OCI-LY1 (cell line): Measurements from ENCODE around the gene ALMS1.

ENCODE experiments used
- H2AFZ ChIP-seq: fragments of 200-600 bp; sonication (generic), shearing (Covaris generic); 2 replicates; pipeline ENCODE4 v1.6.0; 2014; ENCODE audit warnings: antibody characterized with exemption, mild to moderate bottlenecking, low read length
- H3F3A ChIP-seq: fragments of 200-600 bp; sonication (generic), shearing (Covaris generic); 2 replicates; pipeline ENCODE4 v1.6.0; 2014; ENCODE audit warnings: mild to moderate bottlenecking, antibody characterized with exemption, low read length, moderate library complexity; ENCODE audit not compliant: insufficient read depth
- H3K27ac ChIP-seq: fragments of 200-600 bp; sonication (generic); 2 replicates; pipeline ENCODE4 v1.5.1; 2014; ENCODE audit warnings: low read length, mixed run types, mild to moderate bottlenecking, low read depth; ENCODE audit not compliant: poor library complexity, severe bottlenecking
- H3K27me3 ChIP-seq: fragments of 200-600 bp; sonication (generic); 2 replicates; pipeline ENCODE4 v1.6.0; 2014; ENCODE audit warnings: antibody characterized with exemption, mild to moderate bottlenecking, low read length, moderate library complexity; ENCODE audit not compliant: insufficient read depth
- H3K36me3 ChIP-seq: fragments of 200-600 bp; sonication (generic); 2 replicates; pipeline ENCODE4 v1.6.1; 2014; ENCODE audit warnings: mild to moderate bottlenecking, antibody characterized with exemption, low read length, moderate library complexity, mixed read lengths; ENCODE audit not compliant: insufficient read depth
- H3K4me1 ChIP-seq: fragments of 200-600 bp; sonication (generic); 2 replicates; pipeline ENCODE4 v1.5.1; 2014; ENCODE audit warnings: mild to moderate bottlenecking, low read length, moderate library complexity; ENCODE audit not compliant: insufficient read depth, severe bottlenecking
- H3K4me2 ChIP-seq: fragments of 200-600 bp; sonication (generic), shearing (Covaris generic); 2 replicates; pipeline ENCODE4 v1.6.1; 2014; ENCODE audit warnings: low read length
- H3K4me3 ChIP-seq: fragments of 200-600 bp; sonication (generic); 2 replicates; pipeline ENCODE4 v1.5.1; 2014; ENCODE audit warnings: low read length, low read depth, mild to moderate bottlenecking, mixed read lengths; ENCODE audit not compliant: poor library complexity, severe bottlenecking
- H3K79me2 ChIP-seq: fragments of 200-600 bp; shearing (Covaris generic); 2 replicates; pipeline ENCODE4 v1.6.1; 2016; ENCODE audit warnings: mixed run types, low read length, mixed read lengths; ENCODE audit not compliant: insufficient read depth
- H3K9ac ChIP-seq: fragments of 200-600 bp; sonication (generic), shearing (Covaris generic); 2 replicates; pipeline ENCODE4 v1.6.1; 2014; ENCODE audit warnings: mild to moderate bottlenecking, low read length, mixed read lengths
- H3K9me2 ChIP-seq: fragments of 200-600 bp; sonication (generic), shearing (Covaris generic); 2 replicates; pipeline ENCODE4 v1.6.1; 2014; ENCODE audit warnings: low read depth, mild to moderate bottlenecking, low read length, mixed read lengths
- H3K9me3 ChIP-seq: fragments of 200-600 bp; shearing (Covaris generic); 2 replicates; pipeline ENCODE4 v1.6.1; 2014; ENCODE audit warnings: low read length, mixed read lengths
- H4K20me1 ChIP-seq: fragments of 200-600 bp; sonication (generic), shearing (Covaris generic); 2 replicates; pipeline ENCODE4 v1.6.0; 2016; ENCODE audit warnings: mild to moderate bottlenecking, low read length; ENCODE audit not compliant: insufficient read depth
- EZH2 ChIP-seq: fragments of 200-600 bp; sonication (generic), shearing (Covaris generic); IDR thresholded peaks from 2 replicates; pipeline ENCODE4 v1.8.0; 2017; ENCODE audit warnings: borderline replicate concordance, mixed run types, mild to moderate bottlenecking, antibody characterized with exemption, low read length, moderate library complexity, mixed read lengths
- TF ChIP-seq, protein P1 (sequence below): fragments of 200-600 bp; sonication (generic), shearing (Covaris generic); IDR thresholded peaks from 2 replicates; pipeline ENCODE4 v1.5.1; 2017; ENCODE audit warnings: mild to moderate bottlenecking, antibody characterized with exemption, low read length, moderate library complexity, mixed read lengths

Gene ALMS1

GRCh38 chr2:73356097-73356496 is 29.5 kb upstream of the ALMS1 start:
- no peaks in the 10 kb centered on the region for H3K9me3 ChIP-seq
- H3K9ac ChIP-seq: no peak overlapping the region
- no peak overlapping the region for H2AFZ ChIP-seq
- H3K9me2 ChIP-seq: no peaks in the 10 kb centered on the region
- H3K79me2 ChIP-seq: no peaks in the 10 kb centered on the region
- no peaks in the 10 kb centered on the region for H3K27me3 ChIP-seq
- no peak overlapping the region for H3K4me2 ChIP-seq
- TF ChIP-seq, protein P1, sequence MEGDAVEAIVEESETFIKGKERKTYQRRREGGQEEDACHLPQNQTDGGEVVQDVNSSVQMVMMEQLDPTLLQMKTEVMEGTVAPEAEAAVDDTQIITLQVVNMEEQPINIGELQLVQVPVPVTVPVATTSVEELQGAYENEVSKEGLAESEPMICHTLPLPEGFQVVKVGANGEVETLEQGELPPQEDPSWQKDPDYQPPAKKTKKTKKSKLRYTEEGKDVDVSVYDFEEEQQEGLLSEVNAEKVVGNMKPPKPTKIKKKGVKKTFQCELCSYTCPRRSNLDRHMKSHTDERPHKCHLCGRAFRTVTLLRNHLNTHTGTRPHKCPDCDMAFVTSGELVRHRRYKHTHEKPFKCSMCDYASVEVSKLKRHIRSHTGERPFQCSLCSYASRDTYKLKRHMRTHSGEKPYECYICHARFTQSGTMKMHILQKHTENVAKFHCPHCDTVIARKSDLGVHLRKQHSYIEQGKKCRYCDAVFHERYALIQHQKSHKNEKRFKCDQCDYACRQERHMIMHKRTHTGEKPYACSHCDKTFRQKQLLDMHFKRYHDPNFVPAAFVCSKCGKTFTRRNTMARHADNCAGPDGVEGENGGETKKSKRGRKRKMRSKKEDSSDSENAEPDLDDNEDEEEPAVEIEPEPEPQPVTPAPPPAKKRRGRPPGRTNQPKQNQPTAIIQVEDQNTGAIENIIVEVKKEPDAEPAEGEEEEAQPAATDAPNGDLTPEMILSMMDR: no peak
- no peak for TF ChIP-seq EZH2
- no peaks in the 10 kb centered on the region for H3K36me3 ChIP-seq
- no peaks in the 10 kb centered on the region for H3F3A ChIP-seq
- no peak overlapping the region for H3K27ac ChIP-seq
- no peaks in the 10 kb centered on the region for H4K20me1 ChIP-seq
- no peak overlapping the region for H3K4me3 ChIP-seq
- H3K4me1 ChIP-seq: no peaks in the 10 kb centered on the region

GRCh38 chr2:73359915-73360697 is 25.5 kb upstream of the ALMS1 start:
- Histone ChIP-seq H4K20me1 (no peaks in the 10 kb centered on the region), H3K4me2 (no peak overlapping the region), H3K9ac (no peak overlapping the region), H3K27ac (no peak overlapping the region), H3F3A (no peaks in the 10 kb centered on the region), H3K4me3 (no peak overlapping the region), H3K9me3 (no peaks in the 10 kb centered on the region), H2AFZ (no peak overlapping the region), H3K9me2 (no peaks in the 10 kb centered on the region), H3K4me1 (no peaks in the 10 kb centered on the region), H3K27me3 (no peaks in the 10 kb centered on the region; the same call in 1 of the 2 replicates), H3K36me3 (no peaks in the 10 kb centered on the region), H3K79me2 (no peaks in the 10 kb centered on the region)
- no peak for TF ChIP-seq EZH2
- TF ChIP-seq, protein P1: peak; percentile 41; the same call in 1 of the 2 replicates

DNA sequence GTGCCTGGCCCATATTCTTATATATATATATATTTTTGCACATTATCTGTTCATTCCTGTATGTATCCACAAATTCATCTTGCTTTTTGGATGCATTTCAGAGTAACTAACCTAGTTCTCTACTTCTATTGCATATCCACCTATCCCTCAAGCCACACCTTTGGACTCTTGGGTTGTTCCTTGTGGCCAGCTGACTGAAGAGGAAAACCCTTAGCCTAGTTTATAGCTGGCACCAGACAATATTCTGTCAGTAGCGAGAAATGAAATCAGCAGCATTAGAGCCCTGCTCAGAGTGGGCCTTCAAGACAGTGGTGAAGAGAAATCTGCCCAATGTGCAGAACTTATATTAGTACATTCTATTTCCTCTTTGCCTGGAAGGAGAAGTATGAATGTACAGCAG is 19.6 kb upstream of the ALMS1 start:
- Histone ChIP-seq H3K79me2 (no peaks in the 10 kb centered on the region), H3K36me3 (no peaks in the 10 kb centered on the region), H3K27ac (no peak overlapping the region), H3K9me2 (no peaks in the 10 kb centered on the region), H3K9me3 (no peaks in the 10 kb centered on the region), H3K4me2 (no peak overlapping the region), H2AFZ (no peak overlapping the region), H3K27me3 (no peaks in the 10 kb centered on the region; the same call in 1 of the 2 replicates), H3K9ac (no peak overlapping the region), H3K4me1 (no peaks in the 10 kb centered on the region), H3K4me3 (no peak overlapping the region), H3F3A (no peaks in the 10 kb centered on the region), H4K20me1 (no peaks in the 10 kb centered on the region)
- TF ChIP-seq, protein P1: no peak
- no peak for TF ChIP-seq EZH2
